ENCODE data around the gene TP53BP2. TPM values are rescaled to one million over a fixed set of nuclear protein-coding genes. Genes with fewer than 3 reads are reported as not detected.
A peak's percentile ranks its signal among the peaks of the same experiment; 100 is the strongest.
"Not testable (repeated sequence)": the region's sequence is repeated elsewhere in the genome, so short reads cannot be mapped to it uniquely, and the experiment has no call there.

Gene TP53BP2
- total and polyA plus RNA-seq, 4 donors: 3.9 to 26.8 (median 13.0) TPM

- TF ChIP-seq GABPA (IDR thresholded peaks at IDR 0.05 in 1 of 2, conservative IDR thresholded peaks at IDR 0.05 in 1 of 2) (no peak), ATF3 (IDR thresholded peaks at IDR 0.05) (no peak)
Observed at GRCh38 chr1:223872308-223872901, 26.7 kb upstream of the TP53BP2 start (continued).

GRCh38 chr1:223870617-223871574, 25.1 kb upstream of the TP53BP2 start:
- 72% methylated on average over 14 of the region's 14 CpGs for WGBS
- no peaks in the 10 kb centered on the region for H3K36me3 ChIP-seq (ENCODE audit: control insufficient read depth in 4 of 4, insufficient read depth in 3 of 4, low read depth in 1 of 4, low read length in 3 of 4)
- H3K27me3 ChIP-seq (ENCODE audit: control insufficient read depth in 4 of 4, insufficient read depth in 4 of 4, low read length in 3 of 4): no peaks in the 10 kb centered on the region
- DNase-seq (ENCODE audit: low spot score): peak; percentile 76
- no peak overlapping the region for H3K9ac ChIP-seq (ENCODE audit: low read depth in 1 of 2, low read length in 2 of 2)
- no peak for TF ChIP-seq ATF3 (IDR thresholded peaks at IDR 0.05)
- TF ChIP-seq NR2F2 (IDR thresholded peaks at IDR 0.05): no peak
- no peak for TF ChIP-seq GABPA (IDR thresholded peaks at IDR 0.05 in 1 of 2, conservative IDR thresholded peaks at IDR 0.05 in 1 of 2)
- TF ChIP-seq FOXA1 (IDR thresholded peaks at IDR 0.05): no peak
- TF ChIP-seq HNF4A (conservative IDR thresholded peaks at IDR 0.05): no peak
- no peaks in the 10 kb centered on the region for H3K9me3 ChIP-seq (ENCODE audit: control insufficient read depth in 4 of 4, low read length in 3 of 4)
- no peak overlapping the region for H3K4me3 ChIP-seq (ENCODE audit: low read depth in 1 of 3, low read length in 3 of 3)
- no peak overlapping the region for H3K27ac ChIP-seq (ENCODE audit: low read depth in 1 of 2, low read length in 2 of 2)
- H3K4me1 ChIP-seq (ENCODE audit: control insufficient read depth in 4 of 4, insufficient read depth in 4 of 4, low read length in 3 of 4): no peaks in the 10 kb centered on the region

GRCh38 chr1:223864599-223865368, 19.0 kb upstream of the TP53BP2 start:
- DNase-seq (ENCODE audit: low spot score); H3K27ac ChIP-seq (ENCODE audit: low read depth in 1 of 2, low read length in 2 of 2); H3K27me3 ChIP-seq (ENCODE audit: control insufficient read depth in 4 of 4, insufficient read depth in 4 of 4, low read length in 3 of 4); H3K4me3 ChIP-seq (ENCODE audit: low read depth in 1 of 3, low read length in 3 of 3); H3K36me3 ChIP-seq (ENCODE audit: control insufficient read depth in 4 of 4, insufficient read depth in 3 of 4, low read depth in 1 of 4, low read length in 3 of 4); H3K4me1 ChIP-seq (ENCODE audit: control insufficient read depth in 4 of 4, insufficient read depth in 4 of 4, low read length in 3 of 4); H3K9me3 ChIP-seq (ENCODE audit: control insufficient read depth in 4 of 4, low read length in 3 of 4); H3K9ac ChIP-seq (ENCODE audit: low read depth in 1 of 2, low read length in 2 of 2): not testable (repeated sequence)
- 95% methylated on average over 19 of the region's 19 CpGs for WGBS

GRCh38 chr1:223864084-223864483, 18.3 kb upstream of the TP53BP2 start:
- Histone ChIP-seq H3K4me1 (ENCODE audit: control insufficient read depth in 4 of 4, insufficient read depth in 4 of 4, low read length in 3 of 4) (no peaks in the 10 kb centered on the region), H3K9me3 (ENCODE audit: control insufficient read depth in 4 of 4, low read length in 3 of 4) (no peaks in the 10 kb centered on the region), H3K9ac (ENCODE audit: low read depth in 1 of 2, low read length in 2 of 2) (no peak overlapping the region), H3K36me3 (ENCODE audit: control insufficient read depth in 4 of 4, insufficient read depth in 3 of 4, low read depth in 1 of 4, low read length in 3 of 4) (no peaks in the 10 kb centered on the region), H3K4me3 (ENCODE audit: low read depth in 1 of 3, low read length in 3 of 3) (no peak overlapping the region), H3K27me3 (ENCODE audit: control insufficient read depth in 4 of 4, insufficient read depth in 4 of 4, low read length in 3 of 4) (no peaks in the 10 kb centered on the region), H3K27ac (ENCODE audit: low read depth in 1 of 2, low read length in 2 of 2) (no peak overlapping the region)
- no peak for DNase-seq (ENCODE audit: low spot score)
- WGBS: 95% methylated on average over 17 of the region's 17 CpGs
- TF ChIP-seq ATF3 (IDR thresholded peaks at IDR 0.05) (no peak), NR2F2 (IDR thresholded peaks at IDR 0.05) (no peak), MAX (IDR thresholded peaks at IDR 0.05) (no peak), FOXA2 (IDR thresholded peaks at IDR 0.05) (no peak), CTCF (IDR thresholded peaks at IDR 0.05; ENCODE audit: low read depth, low read length, missing input control) (no peak), HNF4G (IDR thresholded peaks at IDR 0.05) (no peak), SP1 (IDR thresholded peaks at IDR 0.05) (no peak), JUND (IDR thresholded peaks at IDR 0.05) (no peak), GABPA (IDR thresholded peaks at IDR 0.05 in 1 of 2, conservative IDR thresholded peaks at IDR 0.05 in 1 of 2) (no peak), REST (IDR thresholded peaks at IDR 0.05) (no peak), RAD21 (IDR thresholded peaks at IDR 0.05) (no peak)

Data from liver (tissue), 9 donors.